Stimulated activated CD4-positive, alpha-beta T cell treated with anti-CD3 and anti-CD28 coated beads, Interleukin-2, amount 100 ng/mL, for 48 hours (primary cell): ENCODE measurements around the gene AKT3.
A peak's percentile ranks its signal among the peaks of the same experiment; 100 is the strongest.
"Not testable (repeated sequence)": the region's sequence is repeated elsewhere in the genome, so short reads cannot be mapped to it uniquely, and the experiment has no call there.

Experiments
- DNase-seq, 2 donors: peaks; one replicate each; pipeline ENCODE4 v3.0.0-alpha.2; 2020

AKT3 gene

GRCh38 chr1:243850202-243850451, at the start of gene AKT3:
AKT3 (minus strand) TSS chr1:243850243; CDS start chr1:243843170, 7,073 bp downstream.
- no peak for DNase-seq

GRCh38 chr1:243898278-243898677, 48.2 kb upstream of the AKT3 start:
- no peak for DNase-seq

- DNase-seq: no peak
Measured at GRCh38 chr1:243896313-243896712, 46.3 kb upstream of the AKT3 start.

- no peak for DNase-seq
Measured at GRCh38 chr1:243892456-243892855, 42.4 kb upstream of the AKT3 start.

DNA sequence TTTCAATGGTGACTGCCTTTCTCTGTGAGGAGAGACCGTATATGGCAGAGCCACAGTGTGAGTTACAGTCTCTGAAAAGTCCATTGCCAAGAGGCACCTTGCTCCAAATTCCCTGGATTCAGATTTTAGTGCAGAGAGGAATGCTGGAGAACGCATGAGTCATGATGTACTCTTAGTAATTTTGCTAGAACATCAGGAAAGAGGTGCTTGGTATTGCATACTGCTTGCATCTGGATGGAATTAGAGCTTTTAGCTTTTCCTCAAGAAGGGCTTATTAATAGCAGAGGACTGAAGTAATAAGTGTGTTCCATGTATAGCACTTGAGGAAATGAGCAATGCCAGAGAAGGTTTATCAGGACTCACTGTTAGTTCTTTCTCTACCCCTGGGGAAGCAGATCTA, 40.5 kb upstream of the AKT3 start:
- DNase-seq: no peak

DNA sequence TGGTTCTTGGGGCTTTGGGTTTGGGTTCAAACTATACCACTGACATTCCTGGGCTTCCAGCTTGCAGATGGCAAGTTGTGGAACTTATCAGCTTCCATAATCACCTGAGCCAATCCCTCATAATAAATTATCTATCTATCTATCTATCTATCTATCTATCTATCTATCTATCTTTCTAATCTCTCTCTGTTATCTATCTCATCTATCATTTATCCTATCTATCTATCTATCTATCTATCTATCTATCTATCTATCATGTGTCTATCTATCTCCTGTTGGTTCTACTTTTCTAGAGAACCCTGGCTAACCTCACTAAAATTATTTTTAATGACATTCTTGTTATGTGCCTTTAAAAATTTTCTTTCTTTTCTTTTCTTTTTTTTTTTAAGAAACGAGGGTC, 35.8 kb upstream of the AKT3 start:
- no peak for DNase-seq

DNA sequence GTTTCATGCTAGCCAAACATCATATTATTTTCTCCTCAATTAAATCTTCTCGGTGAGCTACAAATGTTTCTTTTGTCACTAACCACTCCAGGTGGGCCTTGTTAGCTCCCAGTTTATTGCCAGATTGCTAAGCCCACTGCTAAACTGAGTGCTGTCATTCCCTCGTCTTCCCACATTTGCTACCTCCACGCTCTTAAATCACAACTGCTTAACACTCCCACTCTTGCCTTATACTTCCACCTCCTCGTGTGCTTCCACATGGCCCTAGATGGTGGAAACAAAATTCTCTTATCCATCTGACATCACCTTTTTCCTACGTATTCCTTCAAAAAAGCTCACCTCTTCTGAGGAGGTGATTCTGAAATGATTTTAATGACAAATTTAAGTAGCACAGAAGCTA, 34.6 kb upstream of the AKT3 start:
- no peak for DNase-seq

- DNase-seq: no peak
Measured at GRCh38 chr1:243883551-243883950, 33.5 kb upstream of the AKT3 start.

GRCh38 chr1:243882276-243882675, 32.2 kb upstream of the AKT3 start:
- DNase-seq: no peak

DNA sequence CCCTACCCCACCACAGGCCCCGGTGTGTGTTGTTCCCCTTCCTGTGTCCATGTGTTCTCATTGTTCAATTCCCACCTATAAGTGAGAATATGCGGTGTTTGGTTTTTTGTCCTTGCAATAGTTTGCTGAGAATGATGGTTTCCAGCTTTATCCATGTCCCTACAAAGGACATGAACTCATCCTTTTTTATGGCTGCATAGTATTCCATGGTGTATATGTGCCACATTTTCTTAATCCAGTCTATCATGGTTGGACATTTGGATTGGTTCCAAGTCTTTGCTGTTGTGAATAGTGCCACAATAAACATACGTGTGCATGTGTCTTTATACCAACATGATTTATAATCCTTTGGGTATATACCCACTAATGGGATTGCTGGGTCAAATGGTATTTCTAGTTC, 27.0 kb upstream of the AKT3 start:
- DNase-seq: not testable (repeated sequence)

DNA sequence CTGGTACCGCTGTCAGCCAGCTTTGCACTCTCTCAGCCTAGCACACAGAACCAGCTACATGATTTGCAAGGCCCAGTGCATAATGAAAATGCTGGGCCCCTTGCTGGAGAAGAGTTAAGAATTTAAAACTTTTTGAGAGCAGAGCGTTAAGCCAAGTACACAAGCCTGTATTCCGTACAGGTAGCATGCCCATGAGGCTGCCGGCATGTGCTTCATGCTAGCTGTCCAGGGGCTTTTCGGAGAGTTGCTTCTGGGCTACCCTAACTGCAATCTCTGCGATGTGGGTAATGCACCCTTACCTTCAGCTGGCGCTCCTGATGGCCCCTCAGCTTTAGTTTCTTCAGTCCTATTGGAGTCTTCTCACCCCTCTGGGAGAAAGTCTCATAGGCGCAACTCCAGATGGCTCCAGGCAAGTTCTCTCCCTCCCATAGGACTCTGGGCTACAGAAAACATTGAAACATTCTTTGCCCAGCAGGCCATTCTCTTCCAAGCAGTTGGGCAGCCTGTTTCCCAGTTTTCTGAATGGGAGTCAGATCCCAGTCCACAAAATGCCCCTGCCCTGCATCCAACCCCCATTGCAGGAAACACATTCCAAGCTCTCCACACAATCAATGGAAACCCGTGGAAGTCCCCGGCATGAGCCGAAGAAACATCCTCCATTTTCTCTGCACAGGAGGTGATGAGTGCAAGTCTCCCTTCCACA, 5.7 kb upstream of the AKT3 start:
- no peak for DNase-seq

GRCh38 chr1:243851765-243852164, 1.7 kb upstream of the AKT3 start:
- DNase-seq: no peak

DNA sequence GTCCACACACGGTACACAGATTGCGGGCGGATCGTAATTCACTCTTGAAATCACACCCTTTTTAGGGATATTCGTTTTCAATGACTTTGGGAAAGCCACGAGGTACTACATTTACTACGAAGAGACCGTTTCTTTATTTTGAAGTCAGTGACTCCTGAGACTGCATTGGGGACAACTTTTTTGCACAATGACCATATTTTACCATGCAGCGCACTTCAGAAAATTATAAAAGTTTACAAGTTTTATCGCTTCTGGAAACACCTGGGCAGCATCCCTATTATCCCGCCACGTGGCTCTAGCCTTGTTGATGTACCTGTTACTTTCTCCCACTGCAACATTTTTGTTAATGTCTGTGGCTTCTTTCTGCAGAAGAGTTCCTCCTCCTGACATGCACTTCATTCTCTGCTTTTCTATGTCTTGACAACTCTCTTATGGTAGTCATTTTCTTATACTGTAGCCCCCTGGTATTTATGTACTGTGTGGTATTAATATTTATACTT, 1.3 kb upstream of the AKT3 start:
- DNase-seq: no peak

- DNase-seq: peak; percentile 65 to 72
Measured at GRCh38 chr1:243850452-243851256, 611 bp upstream of the AKT3 start.

GRCh38 chr1:243849421-243850201, 432 bp downstream of the AKT3 start:
- DNase-seq: peak; percentile 37 to 38

GRCh38 chr1:243848858-243849420, 1.1 kb downstream of the AKT3 start:
- DNase-seq: peak; percentile 24 to 40

- DNase-seq: no peak
Measured at GRCh38 chr1:243848165-243848857, 1.7 kb downstream of the AKT3 start.

- DNase-seq: no peak
Measured at GRCh38 chr1:243846761-243847160, 3.3 kb downstream of the AKT3 start.

DNA sequence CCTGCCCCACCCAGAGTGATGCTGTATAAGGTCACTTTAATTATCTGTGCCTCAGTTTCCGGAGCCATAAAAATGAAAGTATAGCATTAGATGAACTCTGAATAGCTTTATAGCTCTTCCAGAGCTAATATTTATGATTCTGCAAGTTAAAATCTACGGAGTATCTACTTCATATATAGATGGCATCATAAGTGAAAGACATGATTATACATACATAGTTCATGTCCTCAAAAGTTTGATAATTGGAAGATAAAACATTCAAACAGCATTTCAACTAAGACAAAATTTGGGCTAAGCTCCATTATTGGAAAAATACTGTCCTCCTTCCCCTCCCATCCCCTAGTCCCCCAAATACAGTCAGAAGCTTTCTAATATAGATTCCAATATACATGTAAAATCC, 4.2 kb downstream of the AKT3 start:
- no peak for DNase-seq

DNA sequence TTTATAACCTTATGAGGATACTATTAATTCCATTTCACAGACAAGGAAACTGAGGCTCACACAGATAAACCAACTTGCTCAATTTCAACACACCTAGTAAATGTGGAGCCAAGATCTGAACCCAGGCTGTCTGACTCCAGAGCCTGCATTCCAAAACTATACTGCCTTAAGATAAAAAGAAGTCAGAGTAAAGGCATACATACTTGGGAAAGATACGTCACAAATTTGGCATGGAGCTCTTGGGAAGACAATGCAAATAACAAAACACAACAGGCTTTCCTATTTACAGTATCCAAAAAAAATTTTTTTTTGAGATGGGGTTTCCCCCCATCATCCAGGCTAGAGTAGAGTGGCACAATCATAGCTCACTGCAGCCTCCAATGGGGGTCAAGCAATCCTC, 5.9 kb downstream of the AKT3 start:
- no peak for DNase-seq

- DNase-seq: no peak
Measured at GRCh38 chr1:243842978-243843511, 7.0 kb downstream of the AKT3 start.

DNA sequence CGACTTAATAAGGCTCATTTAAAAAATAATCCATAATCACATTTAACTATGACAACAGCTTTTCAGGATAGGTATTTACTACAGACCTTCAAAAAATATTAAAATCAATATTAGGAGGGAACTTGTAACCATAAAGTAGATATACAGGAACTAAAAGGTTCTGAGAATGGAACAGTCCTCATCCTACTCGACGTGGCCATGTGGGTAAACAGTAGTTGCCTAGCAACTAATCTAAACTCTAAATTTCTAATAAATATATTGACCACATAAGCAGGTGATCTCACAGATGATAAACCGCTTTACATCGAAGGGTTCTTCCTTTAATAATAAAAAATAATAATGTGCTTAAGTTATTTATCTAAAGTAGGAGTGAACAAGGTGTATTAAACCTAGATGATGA, 7.9 kb downstream of the AKT3 start:
- DNase-seq: no peak

- DNase-seq: no peak
Measured at GRCh38 chr1:243841507-243841906, 8.5 kb downstream of the AKT3 start.
